Skeletal muscle tissue (tissue), 4 donors: ENCODE measurements around the gene HIKESHI. TPM values are rescaled to one million over a fixed set of nuclear protein-coding genes. Genes with fewer than 3 reads are reported as not detected.
A peak's percentile ranks its signal among the peaks of the same experiment; 100 is the strongest.

Experiments used
- H3K27ac ChIP-seq: one replicate; pipeline ENCODE4 v1.7.0; 2013; ENCODE audit warnings: mild to moderate bottlenecking, low read depth, low read length, inconsistent platforms
- H3K27me3 ChIP-seq, 3 donors: one replicate each; pipeline ENCODE4 v1.7.0; 2013; ENCODE audit warnings: low read length in 3 of 3; ENCODE audit not compliant: control insufficient read depth in 3 of 3, insufficient read depth in 3 of 3
- H3K36me3 ChIP-seq, 3 donors: one replicate each; pipeline ENCODE4 v1.7.0; 2013; ENCODE audit warnings: low read length in 3 of 3; ENCODE audit not compliant: control insufficient read depth in 3 of 3, insufficient read depth in 3 of 3
- H3K4me1 ChIP-seq, 3 donors: one replicate each; pipeline ENCODE4 v1.7.0; 2013; ENCODE audit warnings: low read length in 3 of 3, mild to moderate bottlenecking in 3 of 3; ENCODE audit not compliant: control insufficient read depth in 3 of 3, insufficient read depth in 3 of 3
- H3K4me3 ChIP-seq, 3 donors: one replicate each; pipeline ENCODE4 v1.7.0; 2013; ENCODE audit warnings: low read length in 3 of 3
- H3K9ac ChIP-seq, 3 donors: one replicate each; pipeline ENCODE4 v1.7.0; 2013; ENCODE audit warnings: low read length in 3 of 3, mild to moderate bottlenecking in 3 of 3, moderate library complexity in 2 of 3, low read depth in 1 of 3
- H3K9me3 ChIP-seq, 3 donors: one replicate each; pipeline ENCODE4 v1.7.0; 2013; ENCODE audit warnings: low read length in 3 of 3; ENCODE audit not compliant: control insufficient read depth in 3 of 3
- total RNA-seq: library from RNA; depleted of rRNA; stranded (reverse); fragments of >200 nt; gene quantifications from one replicate; pipeline ENCODE4 v1.2.3, GENCODE V29; 2014
- donor health status: Osteomylitis.

HIKESHI gene
- total RNA-seq, 1 donor from 2014 or later: 59.0 TPM

GRCh38 chr11:86370922-86371594 is 69.0 kb downstream of the HIKESHI start:
- Histone ChIP-seq H3K27ac (no peak overlapping the region), H3K36me3 (no peaks in the 10 kb centered on the region), H3K4me3 (no peak overlapping the region), H3K27me3 (no peaks in the 10 kb centered on the region), H3K9ac (no peak overlapping the region), H3K4me1 (peaks cover 0 to 12% (median 0%) of the 10 kb centered on the region in 3 donors), H3K9me3 (no peaks in the 10 kb centered on the region)

DNA sequence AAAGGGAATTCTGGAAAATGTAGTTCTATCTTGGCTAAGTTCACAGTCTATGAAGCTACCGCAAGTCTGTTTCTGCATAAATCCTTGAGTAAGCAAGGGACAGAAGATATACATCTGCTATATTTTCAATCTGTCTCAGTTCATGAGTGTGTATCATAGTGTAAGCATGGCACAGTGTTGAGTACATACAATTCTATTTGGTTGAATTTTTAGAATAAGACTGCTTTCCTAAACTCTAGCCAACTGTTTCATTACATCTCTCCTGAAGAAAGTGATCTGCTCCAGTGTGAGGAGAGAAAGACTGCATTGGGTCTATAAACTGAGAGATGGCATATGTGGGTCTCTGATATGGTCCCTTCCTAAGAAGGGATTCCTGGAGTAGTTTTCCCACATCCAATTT is 70.0 kb downstream of the HIKESHI start:
- Histone ChIP-seq H3K27me3 (no peaks in the 10 kb centered on the region), H3K27ac (no peak overlapping the region), H3K9ac (no peak overlapping the region), H3K36me3 (no peaks in the 10 kb centered on the region), H3K9me3 (no peaks in the 10 kb centered on the region), H3K4me1 (peaks cover 0 to 12% (median 0%) of the 10 kb centered on the region in 3 donors), H3K4me3 (no peak overlapping the region)

DNA sequence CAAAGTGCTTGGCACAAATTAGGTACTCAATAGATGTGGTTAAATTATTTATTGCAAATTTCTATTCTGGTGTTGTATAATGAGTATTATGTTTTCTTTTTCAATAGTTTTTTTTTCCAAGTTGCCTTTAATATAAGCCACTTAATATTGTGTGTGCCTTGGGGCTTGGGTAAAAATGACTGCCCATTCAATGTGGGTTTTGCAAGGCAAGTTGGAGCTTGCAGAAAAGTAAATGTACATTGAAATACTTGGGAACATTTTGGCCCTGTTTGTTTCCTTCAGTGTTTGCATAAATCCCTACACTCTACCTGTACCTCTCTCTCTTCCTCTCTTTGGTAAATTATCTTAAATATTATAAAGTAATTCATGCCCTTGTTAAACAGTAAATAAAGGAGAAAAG is 70.5 kb downstream of the HIKESHI start:
- Histone ChIP-seq H3K27me3 (no peaks in the 10 kb centered on the region), H3K4me1 (peaks cover 0 to 12% (median 0%) of the 10 kb centered on the region in 3 donors), H3K9me3 (no peaks in the 10 kb centered on the region), H3K9ac (no peak overlapping the region), H3K4me3 (no peak overlapping the region), H3K36me3 (no peaks in the 10 kb centered on the region), H3K27ac (no peak overlapping the region)

DNA sequence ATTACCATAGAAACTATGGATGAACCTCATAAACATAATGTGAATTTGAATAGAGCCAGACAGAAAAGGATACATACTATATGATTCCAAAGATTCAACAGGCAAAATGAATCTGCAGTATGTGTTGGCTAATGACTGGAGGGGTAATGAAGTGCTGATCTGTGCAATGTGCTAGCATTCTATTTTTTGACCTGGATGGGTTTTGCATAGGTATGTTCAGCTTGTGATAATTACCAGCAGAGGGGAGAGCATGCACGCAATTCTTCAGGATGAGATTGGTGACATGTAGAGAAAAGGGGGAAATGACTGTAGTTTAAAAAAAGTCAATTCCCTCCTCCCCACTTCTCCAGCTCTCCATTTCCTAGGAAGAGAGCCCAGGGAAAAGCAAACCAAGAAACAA is 72.0 kb downstream of the HIKESHI start:
- no peak overlapping the region for H3K9ac ChIP-seq
- H3K9me3 ChIP-seq: no peaks in the 10 kb centered on the region
- H3K4me1 ChIP-seq: peaks cover 0 to 12% (median 0%) of the 10 kb centered on the region in 3 donors
- H3K36me3 ChIP-seq: no peaks in the 10 kb centered on the region
- H3K27me3 ChIP-seq: no peaks in the 10 kb centered on the region
- no peak overlapping the region for H3K27ac ChIP-seq
- no peak overlapping the region for H3K4me3 ChIP-seq

- Histone ChIP-seq H3K27ac (no peak within 1 kb of the TSS), H3K4me3 (peak within 1 kb of the TSS in 1 of 3 donors; percentile 14), H3K27me3 (no peaks in the 10 kb centered on the region), H3K4me1 (peaks cover 0 to 11% (median 0%) of the 10 kb centered on the region in 3 donors), H3K9ac (no peak within 1 kb of the TSS), H3K36me3 (no peaks in the 10 kb centered on the region), H3K9me3 (no peaks in the 10 kb centered on the region)
These were observed 72.5 kb downstream of the HIKESHI start, which contains the start of gene CCDC81 for GRCh38 chr11:86374586-86374985. Gene CCDC81, plus strand, starts transcription at chr11:86374887. Its CDS starts 277 bp downstream, at chr11:86375164.

DNA sequence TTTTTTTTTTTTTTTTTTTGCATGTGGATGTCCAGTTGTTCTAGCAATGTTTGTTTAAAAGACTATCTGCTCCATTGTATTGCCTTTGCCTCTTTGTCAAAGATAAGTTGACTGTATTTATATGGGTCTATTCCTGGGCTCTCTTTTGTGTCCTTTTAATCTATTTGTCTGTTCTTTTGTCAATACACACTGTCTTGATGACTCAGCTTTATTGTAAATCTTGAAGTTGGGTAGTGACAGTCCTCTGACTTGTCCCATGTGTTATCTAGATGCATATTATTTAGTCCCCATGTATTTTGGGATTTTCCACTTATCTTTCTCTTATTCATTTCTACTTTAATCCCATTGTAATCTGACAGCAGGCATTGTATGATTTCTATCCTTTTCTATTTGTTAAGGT is 75.9 kb downstream of the HIKESHI start:
- Histone ChIP-seq H3K4me1 (no peaks in the 10 kb centered on the region), H3K27me3 (no peaks in the 10 kb centered on the region), H3K9ac (no peak overlapping the region), H3K27ac (no peak overlapping the region), H3K4me3 (no peak overlapping the region), H3K36me3 (no peaks in the 10 kb centered on the region), H3K9me3 (no peaks in the 10 kb centered on the region)

DNA sequence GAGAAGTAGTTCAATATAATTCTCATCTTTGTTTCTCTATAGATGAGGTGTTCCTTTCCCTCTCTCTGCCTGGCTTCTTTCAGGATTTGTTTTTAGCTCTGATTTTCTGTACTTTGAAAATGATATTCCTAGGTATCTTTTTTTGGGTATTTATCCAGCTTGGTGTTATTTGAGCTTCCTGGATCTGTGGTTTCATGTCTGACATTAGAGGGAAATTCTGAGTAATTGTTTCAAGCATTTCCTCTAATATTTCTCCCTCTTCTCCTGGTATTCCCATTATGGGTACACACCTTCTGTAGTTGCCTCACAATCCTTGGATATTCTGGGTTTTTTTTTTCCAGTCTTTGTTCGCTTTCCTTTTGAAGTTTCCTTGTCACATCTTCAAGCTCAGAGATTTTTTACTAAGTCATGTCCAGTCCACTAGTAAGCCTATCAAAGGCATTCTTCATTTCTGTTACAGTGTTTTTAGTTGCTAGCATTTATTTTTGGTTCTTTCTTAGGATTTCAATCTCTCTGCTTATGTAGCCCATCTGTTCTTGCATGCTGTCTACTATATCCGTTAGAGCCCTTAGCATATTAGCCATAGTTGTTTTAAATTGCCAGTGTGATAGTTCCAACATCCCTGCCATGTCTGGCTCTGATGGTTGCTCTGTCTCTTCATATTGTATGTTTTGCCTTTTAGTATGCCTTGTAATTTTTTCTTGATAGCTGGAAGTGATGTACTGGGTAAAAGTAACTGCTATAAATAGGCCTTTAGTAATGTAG is 78.4 kb downstream of the HIKESHI start:
- Histone ChIP-seq H3K9ac (no peak overlapping the region), H3K4me3 (no peak overlapping the region), H3K27ac (no peak overlapping the region), H3K27me3 (no peaks in the 10 kb centered on the region), H3K36me3 (no peaks in the 10 kb centered on the region), H3K4me1 (no peaks in the 10 kb centered on the region), H3K9me3 (no peaks in the 10 kb centered on the region)

DNA sequence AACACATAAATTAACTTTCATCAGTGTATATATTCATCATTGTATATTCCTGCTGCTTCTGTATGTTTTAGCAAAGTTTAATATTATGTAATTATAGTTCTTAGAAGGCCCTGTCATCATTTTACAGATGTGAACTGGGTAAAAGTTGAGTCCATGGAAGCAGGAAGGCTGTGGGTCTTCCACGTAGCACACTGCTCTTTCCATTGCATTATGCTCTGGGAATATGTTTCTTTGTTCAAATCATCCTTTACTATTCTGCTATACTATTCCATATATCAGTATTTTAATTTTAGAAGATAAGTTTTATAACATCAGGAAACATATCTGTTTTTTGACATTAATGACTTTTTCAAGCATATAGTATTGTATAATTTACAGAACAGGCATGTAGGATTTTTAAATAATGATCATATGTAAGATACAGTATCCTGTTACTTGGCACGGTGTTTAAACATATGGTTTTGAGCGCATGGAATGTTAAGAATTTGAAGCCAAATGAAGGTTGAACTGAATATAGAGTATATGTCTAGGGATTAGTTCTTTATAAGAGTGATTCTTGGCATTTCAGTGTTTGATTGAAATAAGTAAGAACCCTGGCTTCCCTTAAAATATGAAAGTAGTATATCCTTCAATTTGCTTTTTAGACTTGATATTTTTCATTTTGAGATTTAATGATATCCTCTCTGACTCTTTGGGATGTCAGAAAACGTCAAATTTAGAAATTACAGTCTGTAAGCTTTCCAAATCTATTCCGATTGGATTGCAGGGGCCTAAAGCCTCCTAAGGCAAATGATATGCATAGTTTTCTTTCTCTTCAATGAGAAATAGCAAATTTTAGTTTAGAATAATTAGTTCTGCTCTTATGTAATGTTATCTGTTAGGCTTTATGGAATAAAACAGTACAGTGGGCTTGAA is 81.3 kb downstream of the HIKESHI start:
- no peaks in the 10 kb centered on the region for H3K9me3 ChIP-seq
- H3K4me3 ChIP-seq: no peak overlapping the region
- H3K27me3 ChIP-seq: no peaks in the 10 kb centered on the region
- H3K9ac ChIP-seq: no peak overlapping the region
- no peaks in the 10 kb centered on the region for H3K36me3 ChIP-seq
- peaks cover 0 to 4% (median 0%) of the 10 kb centered on the region in 3 donors for H3K4me1 ChIP-seq
- H3K27ac ChIP-seq: no peak overlapping the region

DNA sequence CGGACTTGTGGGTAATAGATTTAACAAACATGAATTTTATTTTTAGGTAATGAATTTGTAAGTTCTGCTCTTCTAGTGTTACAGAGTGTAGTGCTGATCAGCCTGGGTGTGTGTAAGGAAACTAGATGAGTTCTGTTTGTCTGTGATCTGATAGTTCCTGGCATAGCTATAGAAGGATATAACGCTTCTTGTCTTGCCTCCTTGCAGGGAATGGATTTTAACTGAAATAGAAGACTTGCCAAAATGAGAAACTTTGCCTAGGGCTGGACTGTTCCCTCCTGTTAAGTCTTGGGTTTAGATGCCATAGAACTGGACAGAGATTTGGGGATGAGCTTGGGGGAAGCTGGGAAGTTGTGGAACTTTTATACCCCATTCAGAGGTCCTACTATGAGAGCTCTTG is 84.2 kb downstream of the HIKESHI start:
- no peaks in the 10 kb centered on the region for H3K9me3 ChIP-seq
- no peak overlapping the region for H3K27ac ChIP-seq
- H3K27me3 ChIP-seq: no peaks in the 10 kb centered on the region
- no peaks in the 10 kb centered on the region for H3K36me3 ChIP-seq
- H3K9ac ChIP-seq: no peak overlapping the region
- peaks cover 0 to 4% (median 0%) of the 10 kb centered on the region in 3 donors for H3K4me1 ChIP-seq
- no peak overlapping the region for H3K4me3 ChIP-seq
